Caki2 (cell line): ENCODE data around the gene MAGEA10. TPM values are rescaled to one million over a fixed set of nuclear protein-coding genes. Genes with fewer than 3 reads are reported as not detected.
"Not testable (repeated sequence)": the region's sequence is repeated elsewhere in the genome, so short reads cannot be mapped to it uniquely, and the experiment has no call there.

ENCODE experiments used
- DNase-seq: peaks from one replicate; pipeline ENCODE4 v3.0.0-alpha.2; 2015; ENCODE audit warnings: low read depth
- in situ Hi-C: cut with HindIII; loops from 2 replicates; pipeline ENCODE4 v1.10.0; 2016; ENCODE audit warnings: low sequenced_read_pairs, low pct_unique_long_range_greater_than_20kb, mixed read lengths
- total RNA-seq: library from RNA; depleted of rRNA; stranded (reverse); fragments of >200 nt; shearing (Covaris generic); gene quantifications from 2 replicates; pipeline ENCODE4 v1.2.3, GENCODE V29; 2014; ENCODE audit warnings: low replicate concordance; rRNA removed

Gene MAGEA10
- total RNA-seq: not detected in 2 replicates

DNA sequence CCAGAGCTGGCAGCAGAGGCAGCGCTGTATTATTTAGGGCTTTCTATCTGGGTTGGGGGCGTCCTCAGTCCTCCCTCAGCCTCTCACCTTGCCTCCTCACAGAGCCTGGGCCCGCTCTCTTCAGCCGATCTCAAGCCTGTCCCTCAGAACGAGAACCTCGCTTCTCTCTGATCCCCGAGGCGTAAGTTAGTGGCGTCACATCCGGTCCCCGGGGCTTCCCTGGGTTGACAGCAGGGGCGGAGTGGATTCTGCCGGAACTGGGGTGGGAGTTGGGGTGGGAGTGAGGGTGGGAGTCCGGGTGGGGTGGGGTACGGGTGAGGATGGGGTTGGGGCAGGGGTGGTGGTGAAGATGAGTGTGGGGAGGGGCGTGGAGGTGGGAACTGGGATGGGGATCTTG is at the start of gene MAGEA10:
Gene MAGEA10, minus strand, starts transcription at position 190 of the 397 bp plus-strand sequence. CDS start 2,957 bp downstream, outside the sequence.
- DNase-seq: no peak
- in situ Hi-C loops: no loop called here

DNA sequence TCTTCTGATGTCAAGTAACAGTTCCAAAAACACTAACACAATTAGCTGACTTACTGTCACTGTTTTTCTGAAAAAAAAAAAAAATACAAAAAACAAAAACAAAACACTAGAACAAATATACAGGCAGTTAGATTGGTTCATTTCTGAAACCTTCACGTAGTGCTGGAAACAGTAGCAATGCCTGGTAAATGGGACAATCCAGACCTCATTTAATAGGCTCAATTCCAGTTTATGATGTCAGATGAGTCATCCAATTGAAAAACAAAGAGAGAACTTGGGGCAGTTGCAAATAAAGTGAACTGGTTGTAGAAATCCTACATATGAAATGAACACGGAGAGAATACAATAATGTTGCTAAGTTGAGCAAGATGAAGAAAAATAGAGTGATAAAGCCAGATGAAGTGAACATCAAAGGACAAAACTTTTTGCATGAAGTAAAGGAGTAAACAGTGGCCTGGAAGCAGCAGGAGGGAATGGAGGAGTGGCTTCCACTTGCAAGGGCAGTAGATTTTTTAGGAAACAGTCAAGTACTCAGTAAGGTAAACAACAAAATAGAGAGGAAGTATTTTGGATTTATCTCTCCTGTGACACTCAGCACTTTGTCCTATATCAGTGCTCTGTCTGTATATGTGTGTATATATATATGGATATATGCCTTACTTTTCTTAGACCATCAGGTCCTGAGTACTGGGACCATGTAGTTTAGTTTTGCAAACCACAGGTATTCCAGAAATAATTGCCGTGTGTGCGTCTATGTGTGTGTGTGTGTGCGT is 39.3 kb upstream of the MAGEA10 start:
- no peak for DNase-seq
- in situ Hi-C loops: no loop called here

DNA sequence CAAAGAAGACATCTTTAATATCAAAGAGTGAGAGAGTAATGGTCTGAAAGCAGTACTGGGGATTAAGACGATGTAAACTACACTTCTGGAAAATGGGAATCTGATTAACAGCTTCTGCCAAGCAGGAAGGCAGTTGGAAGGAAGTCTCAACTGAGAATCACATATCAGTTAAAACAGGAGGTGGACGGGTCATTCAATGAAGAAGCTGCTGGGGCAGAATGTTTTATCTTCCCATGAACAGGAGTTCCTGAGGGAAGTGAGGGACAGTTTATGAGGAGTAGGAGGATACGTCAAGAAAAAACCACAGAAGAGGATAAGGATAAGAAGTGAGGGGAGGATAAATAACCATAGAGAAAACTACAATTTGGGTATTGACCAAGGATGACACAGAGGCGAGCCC is 38.7 kb upstream of the MAGEA10 start:
- DNase-seq: no peak
- in situ Hi-C loops: no loop called here

DNA sequence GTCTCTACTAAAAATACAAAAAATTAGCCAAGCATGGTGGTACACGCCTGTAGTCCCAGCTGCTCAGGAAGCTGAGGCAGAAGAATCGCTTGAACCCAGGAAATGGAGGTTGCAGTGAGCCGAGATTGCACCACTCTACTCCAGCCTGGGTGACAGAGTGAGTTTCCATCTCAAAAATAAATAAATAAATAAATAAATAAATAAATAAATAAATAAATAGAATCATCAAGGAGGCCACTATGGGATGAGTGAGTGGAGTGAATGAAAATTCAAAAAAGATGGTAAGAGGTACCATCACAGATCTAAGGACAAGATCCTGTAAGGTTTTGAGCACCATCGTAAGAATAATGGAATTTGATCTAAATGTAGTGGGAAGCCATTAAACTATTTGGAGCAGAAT is 37.5 kb upstream of the MAGEA10 start:
- in situ Hi-C loops, DNase-seq: not testable (repeated sequence)

- DNase-seq, in situ Hi-C loops: not testable (repeated sequence)
Measured at GRCh38 chrX:152173923-152174322, 35.5 kb upstream of the MAGEA10 start.

DNA sequence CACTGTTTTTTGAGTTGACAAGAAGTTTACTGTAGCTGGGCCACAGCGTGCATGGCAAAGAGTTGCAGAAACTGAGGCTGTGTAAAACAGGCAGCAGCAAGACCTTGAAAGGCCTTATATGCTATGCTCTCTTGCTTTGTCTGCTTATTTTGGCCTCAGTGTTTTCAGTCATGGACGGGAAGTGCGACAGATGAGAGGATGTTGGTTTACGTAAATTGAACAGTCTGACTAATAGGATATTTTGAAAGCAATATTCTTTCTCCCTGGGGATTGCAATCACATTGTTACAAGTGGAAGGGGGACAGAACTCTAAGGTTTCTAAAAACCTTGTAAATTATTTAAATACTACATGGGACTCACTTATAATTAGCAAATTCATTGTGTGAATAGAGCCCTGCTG is 32.2 kb upstream of the MAGEA10 start:
- no peak for DNase-seq
- in situ Hi-C loops: no loop called here

GRCh38 chrX:152165033-152165743 is 26.8 kb upstream of the MAGEA10 start:
- in situ Hi-C loops: no loop called here
- no peak for DNase-seq

GRCh38 chrX:152157042-152157441 is 18.7 kb upstream of the MAGEA10 start:
- in situ Hi-C loops: no loop called here
- no peak for DNase-seq

- in situ Hi-C loops: no loop called here
- DNase-seq: no peak
Measured at GRCh38 chrX:152155766-152156310, 17.5 kb upstream of the MAGEA10 start.

DNA sequence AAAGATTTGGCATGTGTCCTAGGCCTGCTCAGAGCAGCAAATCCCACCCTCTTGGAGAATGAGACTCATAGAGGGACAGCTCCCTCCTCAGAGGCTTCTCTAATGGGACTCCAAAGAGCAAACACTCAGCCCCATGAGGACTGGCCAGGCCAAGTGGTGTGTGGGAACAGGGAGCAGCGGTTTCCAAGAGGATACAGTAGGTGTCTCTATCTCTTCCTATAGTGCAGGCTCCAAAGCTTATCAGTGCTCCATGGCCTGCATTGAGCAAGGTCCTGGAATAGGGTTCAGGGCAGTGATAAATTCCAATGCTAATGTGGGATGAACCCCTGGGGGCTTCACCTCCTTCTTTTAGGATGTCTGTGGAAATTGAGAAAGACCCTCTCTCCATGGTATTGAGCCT is 15.7 kb upstream of the MAGEA10 start:
- DNase-seq: no peak
- in situ Hi-C loops: no loop called here

DNA sequence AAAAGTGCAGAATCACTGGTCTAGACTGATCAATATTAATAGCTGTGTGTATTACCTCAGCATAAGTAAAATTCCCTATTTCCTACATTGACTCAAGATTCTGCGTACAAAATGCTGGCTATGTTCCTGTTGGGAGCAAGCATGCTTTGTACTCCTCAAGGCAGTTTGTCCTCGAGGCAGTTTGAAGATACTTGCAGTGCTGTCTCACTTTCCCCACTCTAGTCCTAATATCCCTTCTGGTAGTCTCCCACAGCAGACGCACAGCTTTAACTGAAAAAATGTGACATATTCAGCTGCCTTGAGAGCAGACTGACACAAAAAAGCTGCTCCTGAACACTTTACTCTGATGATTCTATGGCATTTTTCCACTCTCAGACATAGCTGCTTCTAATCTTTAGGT is 12.9 kb upstream of the MAGEA10 start:
- in situ Hi-C loops: no loop called here
- no peak for DNase-seq

DNA sequence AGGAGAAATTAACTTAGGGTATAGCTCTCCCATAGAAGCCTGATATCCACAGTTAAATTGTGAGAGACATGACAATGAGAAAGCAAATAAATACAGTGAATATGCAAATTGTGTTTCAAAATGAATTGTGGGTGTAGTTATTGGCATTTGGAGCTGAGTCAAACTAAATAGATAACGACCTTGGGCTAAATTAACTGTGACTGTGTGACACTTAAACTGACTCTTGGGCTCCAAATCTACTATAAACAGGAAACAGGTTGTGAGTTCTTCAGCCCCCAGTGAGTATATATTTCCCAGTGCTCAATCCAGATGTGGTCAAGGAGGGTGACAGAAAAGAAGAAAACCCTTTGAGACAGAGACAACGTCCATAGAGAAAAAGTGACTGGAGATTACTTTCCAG is 11.3 kb upstream of the MAGEA10 start:
- DNase-seq: no peak
- in situ Hi-C loops: no loop called here

DNA sequence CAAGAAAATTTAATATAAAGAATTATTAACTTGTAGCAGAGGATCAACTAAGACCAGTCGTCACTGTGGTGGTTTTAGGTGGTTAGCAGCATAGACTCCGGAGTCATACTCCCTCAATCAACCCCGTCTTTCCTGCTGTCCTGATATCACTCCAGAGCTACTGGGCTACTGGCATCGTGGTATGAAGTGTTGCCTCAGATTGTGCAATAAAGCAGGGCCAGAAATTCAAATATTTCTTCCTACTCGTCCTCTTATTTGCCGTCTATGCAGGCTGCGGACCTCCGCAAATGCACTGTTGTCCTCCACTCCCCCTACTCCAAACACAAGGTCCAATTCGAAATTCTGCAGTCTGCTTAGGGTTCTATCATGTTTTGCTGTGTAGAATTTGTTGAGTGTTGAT is 1.2 kb upstream of the MAGEA10 start:
- no peak for DNase-seq
- in situ Hi-C loops: no loop called here

DNA sequence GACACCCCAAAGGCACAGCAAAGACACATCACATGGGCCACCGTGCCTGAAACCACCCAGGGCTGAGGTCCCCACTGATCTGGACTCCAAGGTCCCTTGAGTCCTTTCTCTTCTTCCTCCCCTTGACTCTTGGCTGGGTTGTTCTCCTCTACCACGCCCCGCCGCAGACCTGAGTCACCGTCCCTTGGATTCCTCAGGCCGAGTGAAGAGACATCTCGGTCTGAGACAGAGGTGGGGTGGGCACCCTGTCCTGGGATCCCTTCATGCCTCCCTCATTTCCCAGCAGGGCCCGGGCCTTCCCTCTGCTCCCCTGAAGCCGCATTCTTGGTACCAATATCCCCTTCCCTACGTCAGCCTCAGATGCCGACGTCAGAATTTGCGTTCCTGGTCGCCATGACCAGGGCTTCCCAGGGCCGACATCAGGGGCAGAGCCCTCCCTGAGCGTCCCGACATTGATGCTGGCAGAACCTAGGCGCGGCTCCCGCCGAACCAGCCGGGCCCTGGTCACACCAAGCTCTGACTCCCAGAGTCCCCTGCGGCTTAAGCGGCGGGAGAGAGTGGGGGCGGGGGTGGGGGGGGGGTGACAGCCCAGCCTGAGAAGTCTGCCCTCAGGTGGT is 498 bp downstream of the MAGEA10 start:
- in situ Hi-C loops: no loop called here

DNA sequence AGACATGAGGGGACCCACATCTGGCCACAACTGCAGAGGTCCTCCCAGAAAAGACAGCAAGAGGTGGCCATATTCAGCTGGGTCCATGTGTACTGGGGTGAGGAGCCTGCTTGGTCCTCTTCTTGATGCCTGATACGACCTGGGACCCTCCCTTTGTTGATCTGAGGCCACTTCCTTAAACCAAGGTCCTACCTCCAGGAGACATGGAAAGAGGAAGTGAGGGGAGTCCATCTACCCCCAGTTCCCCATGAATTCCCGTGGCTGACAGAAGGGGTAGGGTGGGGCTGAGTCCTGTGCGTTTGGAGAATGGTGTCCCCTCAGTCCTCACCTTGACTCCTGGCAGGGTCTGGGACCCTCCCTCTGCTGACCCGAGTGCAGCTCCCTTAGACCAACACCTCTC is 2.1 kb downstream of the MAGEA10 start:
- no peak for DNase-seq
- in situ Hi-C loops: no loop called here

More for the DNA sequence above, 498 bp downstream of the MAGEA10 start:
- no peak for DNase-seq

GRCh38 chrX:152131525-152131924 is 6.9 kb downstream of the MAGEA10 start:
- DNase-seq: no peak
- in situ Hi-C loops: no loop called here

- DNase-seq, in situ Hi-C loops: not testable (repeated sequence)
Measured at GRCh38 chrX:152129069-152129844, 9.1 kb downstream of the MAGEA10 start.

DNA sequence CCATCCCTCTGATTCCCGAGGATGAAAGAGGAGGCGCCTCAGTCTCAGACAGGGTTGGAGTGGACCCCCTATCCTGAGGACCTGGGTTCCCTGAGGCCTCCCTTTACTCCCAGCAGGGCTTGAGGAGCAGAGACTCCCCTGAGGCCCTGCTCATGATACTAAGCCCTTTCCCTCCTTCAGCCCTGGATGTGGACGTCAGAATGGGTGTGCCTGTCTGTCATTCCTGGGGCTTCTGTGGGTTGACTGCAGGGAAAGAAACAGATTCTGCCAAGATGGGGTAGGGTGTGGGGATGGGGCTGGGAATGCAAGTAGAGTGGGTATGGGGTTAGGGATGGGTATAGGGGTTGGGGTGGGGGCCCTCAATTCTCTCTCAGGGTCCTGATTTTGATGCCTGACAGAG is 21.1 kb downstream of the MAGEA10 start:
- DNase-seq: no peak
- in situ Hi-C loops: no loop called here
